ENCODE measurements around the gene LDHAL6A.

The LDHAL6A gene

GRCh38 chr11:18438691-18439090 lies 17.0 kb upstream of the LDHAL6A start (continued):
- TF ChIP-seq SP7 (tag by site-specific recombination; IDR thresholded peaks at IDR 0.05) (no peak), HOXA7 (CRISPR knock-in tag; IDR thresholded peaks at IDR 0.05; ENCODE audit: borderline replicate concordance) (no peak), ZNF791 (tag by site-specific recombination; IDR thresholded peaks at IDR 0.05) (no peak)
- TF ChIP-seq, protein P1, sequence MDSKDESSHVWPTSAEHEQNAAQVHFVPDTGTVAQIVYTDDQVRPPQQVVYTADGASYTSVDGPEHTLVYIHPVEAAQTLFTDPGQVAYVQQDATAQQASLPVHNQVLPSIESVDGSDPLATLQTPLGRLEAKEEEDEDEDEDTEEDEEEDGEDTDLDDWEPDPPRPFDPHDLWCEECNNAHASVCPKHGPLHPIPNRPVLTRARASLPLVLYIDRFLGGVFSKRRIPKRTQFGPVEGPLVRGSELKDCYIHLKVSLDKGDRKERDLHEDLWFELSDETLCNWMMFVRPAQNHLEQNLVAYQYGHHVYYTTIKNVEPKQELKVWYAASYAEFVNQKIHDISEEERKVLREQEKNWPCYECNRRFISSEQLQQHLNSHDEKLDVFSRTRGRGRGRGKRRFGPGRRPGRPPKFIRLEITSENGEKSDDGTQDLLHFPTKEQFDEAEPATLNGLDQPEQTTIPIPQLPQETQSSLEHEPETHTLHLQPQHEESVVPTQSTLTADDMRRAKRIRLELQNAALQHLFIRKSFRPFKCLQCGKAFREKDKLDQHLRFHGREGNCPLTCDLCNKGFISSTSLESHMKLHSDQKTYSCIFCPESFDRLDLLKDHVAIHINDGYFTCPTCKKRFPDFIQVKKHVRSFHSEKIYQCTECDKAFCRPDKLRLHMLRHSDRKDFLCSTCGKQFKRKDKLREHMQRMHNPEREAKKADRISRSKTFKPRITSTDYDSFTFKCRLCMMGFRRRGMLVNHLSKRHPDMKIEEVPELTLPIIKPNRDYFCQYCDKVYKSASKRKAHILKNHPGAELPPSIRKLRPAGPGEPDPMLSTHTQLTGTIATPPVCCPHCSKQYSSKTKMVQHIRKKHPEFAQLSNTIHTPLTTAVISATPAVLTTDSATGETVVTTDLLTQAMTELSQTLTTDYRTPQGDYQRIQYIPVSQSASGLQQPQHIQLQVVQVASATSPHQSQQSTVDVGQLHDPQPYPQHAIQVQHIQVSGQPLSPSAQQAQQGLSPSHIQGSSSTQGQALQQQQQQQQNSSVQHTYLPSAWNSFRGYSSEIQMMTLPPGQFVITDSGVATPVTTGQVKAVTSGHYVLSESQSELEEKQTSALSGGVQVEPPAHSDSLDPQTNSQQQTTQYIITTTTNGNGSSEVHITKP (tag by site-specific recombination; IDR thresholded peaks at IDR 0.05): no peak
- TF ChIP-seq, protein P2, sequence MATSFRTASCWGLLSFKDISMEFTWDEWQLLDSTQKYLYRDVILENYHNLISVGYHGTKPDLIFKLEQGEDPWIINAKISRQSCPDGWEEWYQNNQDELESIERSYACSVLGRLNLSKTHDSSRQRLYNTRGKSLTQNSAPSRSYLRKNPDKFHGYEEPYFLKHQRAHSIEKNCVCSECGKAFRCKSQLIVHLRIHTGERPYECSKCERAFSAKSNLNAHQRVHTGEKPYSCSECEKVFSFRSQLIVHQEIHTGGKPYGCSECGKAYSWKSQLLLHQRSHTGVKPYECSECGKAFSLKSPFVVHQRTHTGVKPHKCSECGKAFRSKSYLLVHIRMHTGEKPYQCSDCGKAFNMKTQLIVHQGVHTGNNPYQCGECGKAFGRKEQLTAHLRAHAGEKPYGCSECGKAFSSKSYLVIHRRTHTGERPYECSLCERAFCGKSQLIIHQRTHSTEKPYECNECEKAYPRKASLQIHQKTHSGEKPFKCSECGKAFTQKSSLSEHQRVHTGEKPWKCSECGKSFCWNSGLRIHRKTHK (tag by site-specific recombination; IDR thresholded peaks at IDR 0.05): no peak

GRCh38 chr11:18449251-18449650 lies 6.4 kb upstream of the LDHAL6A start:
- TF ChIP-seq RBAK (tag by site-specific recombination; IDR thresholded peaks at IDR 0.05) (no peak), ZNF211 (tag by site-specific recombination; IDR thresholded peaks at IDR 0.05; ENCODE audit: low read depth) (no peak), KLF9 (tag by site-specific recombination; IDR thresholded peaks at IDR 0.05; ENCODE audit: low read depth) (no peak), BCL11B (tag by site-specific recombination; IDR thresholded peaks at IDR 0.05; ENCODE audit: low read depth) (no peak), ZNF692 (tag by site-specific recombination; IDR thresholded peaks at IDR 0.05) (no peak), ZNF76 (tag by site-specific recombination; IDR thresholded peaks at IDR 0.05; ENCODE audit: borderline replicate concordance, low read depth) (no peak), ZNF777 (tag by site-specific recombination; IDR thresholded peaks at IDR 0.05; ENCODE audit: borderline replicate concordance) (no peak), ZNF610 (tag by site-specific recombination; IDR thresholded peaks at IDR 0.05; ENCODE audit: borderline replicate concordance) (no peak), ZNF645 (tag by site-specific recombination; IDR thresholded peaks at IDR 0.05) (no peak), ZNF548 (tag by site-specific recombination; IDR thresholded peaks at IDR 0.05) (no peak), ZBTB8A (tag by site-specific recombination; IDR thresholded peaks at IDR 0.05) (no peak), KLF7 (tag by site-specific recombination; IDR thresholded peaks at IDR 0.05; ENCODE audit: borderline replicate concordance) (no peak), GLIS2 (tag by site-specific recombination; IDR thresholded peaks at IDR 0.05) (no peak)
- TF ChIP-seq, protein P3, sequence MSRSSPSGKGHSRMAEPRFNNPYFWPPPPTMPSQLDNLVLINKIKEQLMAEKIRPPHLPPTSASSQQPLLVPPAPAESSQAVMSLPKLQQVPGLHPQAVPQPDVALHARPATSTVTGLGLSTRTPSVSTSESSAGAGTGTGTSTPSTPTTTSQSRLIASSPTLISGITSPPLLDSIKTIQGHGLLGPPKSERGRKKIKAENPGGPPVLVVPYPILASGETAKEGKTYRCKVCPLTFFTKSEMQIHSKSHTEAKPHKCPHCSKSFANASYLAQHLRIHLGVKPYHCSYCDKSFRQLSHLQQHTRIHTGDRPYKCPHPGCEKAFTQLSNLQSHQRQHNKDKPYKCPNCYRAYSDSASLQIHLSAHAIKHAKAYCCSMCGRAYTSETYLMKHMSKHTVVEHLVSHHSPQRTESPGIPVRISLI (tag by site-specific recombination; IDR thresholded peaks at IDR 0.05): no peak
- Histone ChIP-seq H3K36me3 (ENCODE audit: control insufficient read depth in 2 of 2, insufficient read depth in 1 of 2, low read length in 2 of 2) (no peaks in the 10 kb centered on the region), H3K4me3 (ENCODE audit: low read depth, low read length) (no peak overlapping the region), H3K4me1 (ENCODE audit: control insufficient read depth, insufficient read depth, low read length) (no peaks in the 10 kb centered on the region), H3K27ac (ENCODE audit: extremely low read depth, low read depth, low read length) (no peak overlapping the region), H3K9me3 (ENCODE audit: control insufficient read depth, insufficient read depth, low read depth, low read length) (no peaks in the 10 kb centered on the region)
- ChIA-PET POLR2A (no interaction called here), CTCF (no interaction called here)

Measured in HEK293 (cell line).